Measurements from ENCODE around the gene P3H2.

- TF ChIP-seq REST (IDR thresholded peaks at IDR 0.05; ENCODE audit: insufficient read depth in 1 of 2, low read depth in 2 of 2, low read length in 2 of 2): no peak
- no peak for TF ChIP-seq TAF1 (IDR thresholded peaks at IDR 0.05; ENCODE audit: borderline replicate concordance, insufficient read depth, low read length)
- no peak for TF ChIP-seq POLR2AphosphoS5 (IDR thresholded peaks at IDR 0.05; ENCODE audit: low read depth, low read length)
These were observed 211.1 kb downstream of the P3H2 start for GRCh38 chr3:189909573-189909972.

Measured in PFSK-1 (cell line).